GM18907 (cell line): ENCODE measurements around the gene CCDC172.

Experiments used
- ATAC-seq: cut with Tn5 transposase; IDR thresholded peaks from one replicate; pipeline ENCODE4 v1.9.1; 2021; ENCODE audit warnings: mild to moderate bottlenecking, moderate library complexity; ENCODE audit not compliant: unreplicated experiment

Gene CCDC172

GRCh38 chr10:116429288-116429977 lies 105.2 kb downstream of the CCDC172 start:
- no peak for ATAC-seq
